Measurements from ENCODE around the gene SLX4IP.

DNA sequence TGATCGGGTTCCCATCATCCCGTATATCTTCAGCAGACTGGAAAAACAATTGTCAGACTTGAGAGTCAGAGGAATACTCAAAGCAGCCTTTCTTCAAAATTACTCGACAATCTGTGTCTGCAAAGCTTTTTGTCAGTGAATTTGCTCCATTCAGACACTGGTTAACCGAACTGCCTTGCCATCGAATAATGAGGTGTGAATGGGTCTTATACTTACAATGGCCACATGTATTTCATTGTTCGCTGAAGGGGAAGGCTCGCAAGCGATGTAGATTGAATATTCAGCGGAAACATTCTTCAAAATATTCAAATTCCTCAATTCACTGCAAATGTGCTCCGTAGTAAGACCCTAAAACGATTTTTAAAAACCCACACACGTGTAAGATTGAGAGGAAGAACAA lies 205.8 kb downstream of the SLX4IP start:
- TF ChIP-seq, protein P1, sequence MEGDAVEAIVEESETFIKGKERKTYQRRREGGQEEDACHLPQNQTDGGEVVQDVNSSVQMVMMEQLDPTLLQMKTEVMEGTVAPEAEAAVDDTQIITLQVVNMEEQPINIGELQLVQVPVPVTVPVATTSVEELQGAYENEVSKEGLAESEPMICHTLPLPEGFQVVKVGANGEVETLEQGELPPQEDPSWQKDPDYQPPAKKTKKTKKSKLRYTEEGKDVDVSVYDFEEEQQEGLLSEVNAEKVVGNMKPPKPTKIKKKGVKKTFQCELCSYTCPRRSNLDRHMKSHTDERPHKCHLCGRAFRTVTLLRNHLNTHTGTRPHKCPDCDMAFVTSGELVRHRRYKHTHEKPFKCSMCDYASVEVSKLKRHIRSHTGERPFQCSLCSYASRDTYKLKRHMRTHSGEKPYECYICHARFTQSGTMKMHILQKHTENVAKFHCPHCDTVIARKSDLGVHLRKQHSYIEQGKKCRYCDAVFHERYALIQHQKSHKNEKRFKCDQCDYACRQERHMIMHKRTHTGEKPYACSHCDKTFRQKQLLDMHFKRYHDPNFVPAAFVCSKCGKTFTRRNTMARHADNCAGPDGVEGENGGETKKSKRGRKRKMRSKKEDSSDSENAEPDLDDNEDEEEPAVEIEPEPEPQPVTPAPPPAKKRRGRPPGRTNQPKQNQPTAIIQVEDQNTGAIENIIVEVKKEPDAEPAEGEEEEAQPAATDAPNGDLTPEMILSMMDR (conservative IDR thresholded peaks at IDR 0.05 in 1 of 2, IDR thresholded peaks at IDR 0.05 in 1 of 2; ENCODE audit: extremely low read depth in 1 of 2, insufficient read depth in 1 of 2, low read depth in 1 of 2, low read length in 2 of 2), result no peak
- TF ChIP-seq EZH2 (IDR thresholded peaks at IDR 0.05; ENCODE audit: borderline replicate concordance, low read length), result no peak
